Measurements from ENCODE around the gene ATAD5. TPM values are rescaled to one million over a fixed set of nuclear protein-coding genes. Genes with fewer than 3 reads are reported as not detected.

Gene ATAD5
- total and polyA plus RNA-seq, 2 of the 13 experiments (the other 11 are each of a cell fraction or from before 2014, with no cell fraction given): 1.8 to 10.7 TPM

GRCh38 chr17:30824356-30825145, 7.2 kb upstream of the ATAD5 start, which contains the start of gene CRLF3 (continued):
- TF ChIP-seq CERS6 (CRISPR knock-in tag; IDR thresholded peaks at IDR 0.05) (no peak), HES4 (CRISPR knock-in tag; IDR thresholded peaks at IDR 0.05; ENCODE audit: borderline replicate concordance) (peak; percentile 74; the same call in 1 of the 2 replicates), KDM6A (CRISPR knock-in tag; IDR thresholded peaks at IDR 0.05; ENCODE audit: low read depth) (no peak), ZNF577 (CRISPR knock-in tag; IDR thresholded peaks at IDR 0.05; ENCODE audit: borderline replicate concordance, low read depth) (no peak), ZKSCAN5 (CRISPR knock-in tag; IDR thresholded peaks at IDR 0.05) (no peak), GABPA (IDR thresholded peaks at IDR 0.05; ENCODE audit: low read depth, low read length) (peak; percentile 74), GABPA (CRISPR knock-in tag; IDR thresholded peaks at IDR 0.05; ENCODE audit: low read depth) (peak; percentile 56; the same call in 1 of the 2 replicates), HNF4A (CRISPR knock-in tag; IDR thresholded peaks at IDR 0.05) (no peak), ZNF180 (CRISPR knock-in tag; IDR thresholded peaks at IDR 0.05; ENCODE audit: borderline replicate concordance, low read depth) (no peak), MED13 (CRISPR knock-in tag; IDR thresholded peaks at IDR 0.05) (no peak), ZNF841 (CRISPR knock-in tag; IDR thresholded peaks at IDR 0.05; ENCODE audit: borderline replicate concordance) (no peak), FOXO1 (CRISPR knock-in tag; IDR thresholded peaks at IDR 0.05) (no peak; the same call in 1 of the 2 replicates), HNRNPK (IDR thresholded peaks at IDR 0.05; ENCODE audit: low read depth, low read length, poor library complexity, severe bottlenecking) (peak; percentile 94), E2F5 (CRISPR knock-in tag; conservative IDR thresholded peaks at IDR 0.05) (peak; percentile 32; the same call in 1 of the 2 replicates), RAD51 (IDR thresholded peaks at IDR 0.05; ENCODE audit: borderline replicate concordance) (no peak), MED8 (CRISPR knock-in tag; IDR thresholded peaks at IDR 0.05; ENCODE audit: insufficient replicate concordance) (peak; percentile 73), HNRNPL (IDR thresholded peaks at IDR 0.05; ENCODE audit: low read depth, low read length) (no peak), ATF4 (CRISPR knock-in tag; IDR thresholded peaks at IDR 0.05) (peak in 1 of 2 experiments; percentile 23; a peak in 1 of 4 replicates), ZNF772 (CRISPR knock-in tag; IDR thresholded peaks at IDR 0.05) (no peak), SP2 (CRISPR knock-in tag; IDR thresholded peaks at IDR 0.05) (peak; percentile 51; the same call in 1 of the 2 replicates), ZNF256 (CRISPR knock-in tag; conservative IDR thresholded peaks at IDR 0.05) (no peak), E2F1 (CRISPR knock-in tag; IDR thresholded peaks at IDR 0.05) (no peak), ELF3 (CRISPR knock-in tag; IDR thresholded peaks at IDR 0.05) (peak; percentile 87; the same call in 1 of the 2 replicates), CEBPB (IDR thresholded peaks at IDR 0.05; ENCODE audit: borderline replicate concordance, low read depth, low read length) (no peak), ZNF782 (CRISPR knock-in tag; IDR thresholded peaks at IDR 0.05; ENCODE audit: borderline replicate concordance) (no peak), HOXA5 (CRISPR knock-in tag; IDR thresholded peaks at IDR 0.05) (no peak), ZNF777 (CRISPR knock-in tag; IDR thresholded peaks at IDR 0.05) (no peak; the same call in 1 of the 2 replicates), MEF2D (CRISPR knock-in tag; IDR thresholded peaks at IDR 0.05) (no peak)

All from HepG2 (cell line).